ENCODE data around the gene CAPN14.

CAPN14 gene

DNA sequence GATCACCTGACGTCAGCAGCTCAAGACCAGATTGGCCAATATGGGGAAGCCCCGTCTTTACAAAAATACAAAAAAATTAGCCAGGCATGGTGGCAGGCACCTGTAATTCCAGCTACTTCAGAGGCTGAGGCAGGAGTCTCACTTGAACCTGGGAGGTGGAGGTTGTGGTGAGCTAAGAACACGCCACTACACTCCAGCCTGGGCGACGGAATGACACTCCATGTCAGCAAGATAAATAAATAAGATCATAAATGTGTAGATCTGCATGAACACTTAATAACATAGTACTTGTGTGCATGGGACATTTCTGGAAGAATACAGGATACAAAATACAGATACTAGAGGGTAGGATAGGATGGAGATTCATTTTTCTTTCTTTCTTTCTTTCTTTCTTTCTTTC lies 25.7 kb upstream of the CAPN14 start:
- DNase-seq (ENCODE audit: low read depth in 2 of 2), result no peak

DNA sequence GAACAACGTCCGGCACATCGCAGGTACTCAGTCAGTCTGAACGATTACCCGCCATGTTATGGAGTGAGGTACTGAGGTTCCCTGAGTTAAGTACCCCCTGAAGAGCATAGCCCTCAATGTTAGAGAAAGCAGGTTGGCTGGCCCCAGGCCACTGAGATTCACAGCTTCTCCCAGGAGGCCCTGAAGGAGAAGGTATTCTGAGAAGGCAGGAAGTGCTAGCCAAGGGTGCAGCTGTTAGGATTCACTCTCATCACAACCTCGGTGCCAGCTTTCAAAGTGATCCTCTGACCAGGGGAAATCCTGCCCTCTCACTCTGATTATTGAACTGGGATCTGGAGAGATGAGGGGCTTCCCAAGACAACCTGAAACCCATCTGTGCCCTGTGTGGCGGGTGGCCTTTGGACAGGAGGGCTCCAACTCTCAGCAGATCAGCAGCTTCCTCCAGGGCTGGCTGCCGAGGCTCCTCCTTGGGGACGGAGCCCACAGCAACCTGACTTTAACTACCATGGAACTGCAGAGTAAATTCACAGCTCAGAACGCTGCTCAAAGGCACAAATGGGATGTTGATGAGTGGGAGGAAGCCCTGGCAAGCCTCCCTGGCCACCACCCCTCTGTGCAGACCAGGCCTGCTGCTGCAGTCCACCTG lies 24.4 kb upstream of the CAPN14 start:
- no peak for DNase-seq (ENCODE audit: low read depth in 2 of 2)

DNA sequence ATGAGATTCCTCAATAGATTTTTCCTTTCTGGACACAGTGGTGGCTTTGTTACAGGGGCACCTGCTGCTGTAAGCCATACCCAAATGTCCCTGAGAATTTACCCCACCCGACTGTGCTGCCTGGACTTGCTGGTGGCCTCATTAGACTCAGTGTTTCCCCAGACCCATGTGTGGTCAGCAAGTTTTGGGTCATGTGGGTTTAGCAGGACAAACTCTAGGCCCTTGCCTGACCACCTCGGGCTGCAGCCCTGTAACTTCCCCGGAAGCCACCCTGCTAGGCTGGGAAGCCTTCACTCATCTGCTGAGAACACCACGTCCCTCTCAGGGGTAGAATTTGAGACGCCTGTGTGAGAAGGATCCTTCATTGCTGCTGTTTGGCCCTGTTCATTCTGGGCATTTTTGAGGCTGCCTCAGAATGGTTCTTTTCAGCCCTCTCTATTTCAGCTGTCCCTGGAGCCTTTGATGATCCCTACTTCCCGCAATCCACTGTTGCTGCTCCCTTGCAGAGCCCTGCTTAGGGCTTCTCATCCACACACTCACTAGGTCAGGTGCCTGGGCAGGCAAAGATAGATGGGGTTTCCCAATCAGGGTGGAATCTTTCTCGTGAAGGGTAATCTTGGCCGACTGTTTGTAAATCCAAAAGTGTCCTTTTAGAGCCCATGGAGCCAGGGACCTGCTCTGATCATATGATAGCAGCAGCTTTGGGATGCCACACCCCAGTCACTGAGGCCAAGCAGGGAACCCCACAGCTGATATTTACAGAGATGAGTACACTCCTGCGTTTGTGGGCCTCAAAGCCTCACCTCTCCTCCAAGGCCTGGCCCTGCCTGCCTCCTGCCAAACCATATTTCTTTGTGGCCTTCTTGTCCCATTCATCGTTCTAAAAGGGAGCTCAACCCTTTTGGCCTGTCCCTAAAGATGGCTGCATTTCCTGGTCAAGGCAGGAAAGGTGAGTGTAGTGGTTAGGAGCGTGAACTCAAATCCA lies 23.4 kb upstream of the CAPN14 start:
- no peak for DNase-seq (ENCODE audit: low read depth in 2 of 2)

DNA sequence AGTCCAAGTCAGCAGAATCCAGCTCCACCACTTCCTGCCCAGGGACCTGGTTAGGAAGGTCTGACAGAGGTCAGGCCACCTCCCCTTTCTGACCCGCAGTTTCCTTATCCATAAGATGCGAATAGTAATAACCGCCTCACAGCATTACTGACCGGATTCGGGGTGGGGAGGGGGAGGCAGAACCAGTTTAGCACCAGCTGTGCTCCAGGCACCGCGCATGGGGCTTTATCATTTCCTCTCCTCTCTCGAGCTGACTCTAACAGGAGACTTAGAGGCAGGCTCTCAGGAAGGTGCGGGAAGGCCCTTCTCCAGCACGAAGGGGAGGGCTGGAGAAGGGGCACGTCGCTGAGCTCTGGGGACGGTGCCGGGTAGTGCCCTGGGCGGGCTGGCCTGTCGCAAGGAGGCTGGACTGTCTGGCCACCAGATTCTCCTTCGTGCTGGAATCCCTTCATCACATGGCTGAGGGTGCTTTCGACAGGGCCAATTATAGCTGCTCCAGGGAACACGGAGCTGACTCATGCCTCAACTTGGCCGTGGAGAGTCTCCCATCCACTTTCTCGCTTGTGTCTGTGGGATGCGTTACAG lies 22.4 kb upstream of the CAPN14 start:
- DNase-seq (ENCODE audit: low read depth in 2 of 2), result no peak

DNA sequence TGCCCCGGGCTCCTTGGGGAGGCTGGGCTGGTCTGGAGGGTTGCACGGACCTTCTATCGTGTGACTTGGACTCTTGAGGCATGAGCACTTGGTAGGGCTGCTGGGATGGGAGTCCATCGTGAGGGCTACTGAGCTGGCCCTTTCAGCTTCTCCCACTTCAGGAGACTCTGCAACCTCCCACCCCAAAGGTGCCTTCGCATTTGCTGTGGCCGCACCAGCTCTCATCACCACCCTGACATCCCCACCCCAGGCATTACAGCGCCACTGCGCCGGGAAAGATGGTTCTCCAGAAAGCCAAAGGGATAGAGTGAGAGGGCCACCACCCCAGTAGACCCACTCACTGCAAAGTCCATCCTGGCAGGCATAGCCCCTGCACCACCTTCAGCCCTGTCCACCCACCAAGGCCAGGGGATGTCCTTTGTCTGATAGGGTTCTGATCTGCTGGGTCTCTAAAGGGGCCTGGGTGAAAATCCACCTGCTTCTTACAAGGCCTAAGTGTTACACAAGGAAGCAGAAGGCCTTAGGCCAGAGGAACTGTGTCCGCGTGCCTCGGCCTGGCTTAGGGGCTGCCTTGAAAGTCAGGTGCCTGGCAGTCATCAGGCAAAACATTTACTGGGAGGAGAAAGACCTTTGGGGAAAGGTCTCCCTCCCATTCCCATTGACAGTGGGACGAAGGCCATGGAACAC lies 21.7 kb upstream of the CAPN14 start:
- DNase-seq (ENCODE audit: low read depth in 2 of 2), result no peak

DNA sequence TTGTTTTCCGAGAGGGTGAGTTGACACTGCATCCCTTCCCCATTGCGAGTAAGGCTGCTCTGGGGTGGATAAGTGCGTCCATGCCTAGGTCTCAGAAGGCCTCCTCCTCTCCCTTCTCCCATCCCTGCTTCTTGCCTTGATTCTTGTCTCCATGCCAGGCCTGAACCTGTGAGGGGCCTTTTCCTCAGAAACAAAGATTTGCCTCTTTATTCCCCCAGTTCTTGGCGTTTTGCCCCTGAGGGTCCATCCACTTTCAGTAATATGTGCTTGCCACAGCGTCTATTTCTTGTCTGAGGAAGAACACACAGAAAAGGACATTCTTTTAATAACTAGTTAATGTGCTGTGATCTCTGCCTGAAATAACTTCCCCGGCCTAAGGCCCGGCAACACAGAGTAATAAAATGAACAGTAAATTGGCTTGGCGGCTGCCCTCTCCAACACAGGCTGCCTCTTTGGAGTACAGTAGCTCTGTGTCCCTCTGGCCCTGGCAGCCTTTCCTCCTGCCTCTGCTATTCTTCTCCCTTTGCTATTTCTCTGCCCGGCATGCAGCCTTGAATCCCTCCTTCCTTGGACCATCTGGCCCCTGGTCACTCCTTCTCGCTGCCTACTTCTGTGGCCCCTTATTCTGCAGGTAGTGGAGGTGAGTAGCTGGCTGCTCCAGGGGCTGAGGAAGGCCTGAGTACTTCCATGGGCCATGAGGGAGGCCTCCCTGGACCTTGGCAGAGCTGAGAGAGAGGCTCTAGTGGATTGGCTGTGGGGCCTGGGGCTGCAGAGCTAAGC lies 21.0 kb upstream of the CAPN14 start:
- DNase-seq (ENCODE audit: low read depth in 2 of 2), result no peak

DNA sequence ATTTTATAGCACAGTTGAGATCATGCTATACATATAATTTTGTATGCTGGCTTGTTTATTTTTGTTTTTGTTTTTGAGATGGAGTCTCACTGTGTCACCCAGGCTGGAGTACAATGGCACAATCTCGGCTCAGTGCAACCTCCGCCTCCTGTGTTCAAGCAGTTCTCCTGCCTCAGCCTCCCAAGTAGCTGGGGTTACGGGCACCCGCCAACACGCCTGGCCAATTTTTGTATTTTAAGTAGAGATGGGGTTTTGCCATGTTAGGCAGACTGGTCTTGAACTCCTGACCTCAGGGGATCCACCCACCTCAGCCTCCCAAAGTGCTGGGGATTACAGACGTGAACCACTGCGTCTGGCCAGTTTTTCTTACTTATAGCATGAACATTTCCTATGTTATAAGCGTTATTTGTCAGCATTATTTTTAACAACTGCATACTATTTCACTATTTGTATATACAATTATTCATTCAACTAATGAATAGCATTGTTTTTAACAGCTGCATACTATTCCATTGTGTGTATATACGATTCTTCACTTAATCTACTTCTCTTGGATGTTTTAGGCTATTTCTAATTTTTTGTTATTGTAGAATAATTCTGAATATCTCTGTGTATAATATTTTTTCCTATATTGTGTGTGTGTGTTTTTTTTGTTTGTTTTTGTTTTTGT lies 20.2 kb upstream of the CAPN14 start:
- DNase-seq (ENCODE audit: low read depth in 2 of 2), result no peak

DNA sequence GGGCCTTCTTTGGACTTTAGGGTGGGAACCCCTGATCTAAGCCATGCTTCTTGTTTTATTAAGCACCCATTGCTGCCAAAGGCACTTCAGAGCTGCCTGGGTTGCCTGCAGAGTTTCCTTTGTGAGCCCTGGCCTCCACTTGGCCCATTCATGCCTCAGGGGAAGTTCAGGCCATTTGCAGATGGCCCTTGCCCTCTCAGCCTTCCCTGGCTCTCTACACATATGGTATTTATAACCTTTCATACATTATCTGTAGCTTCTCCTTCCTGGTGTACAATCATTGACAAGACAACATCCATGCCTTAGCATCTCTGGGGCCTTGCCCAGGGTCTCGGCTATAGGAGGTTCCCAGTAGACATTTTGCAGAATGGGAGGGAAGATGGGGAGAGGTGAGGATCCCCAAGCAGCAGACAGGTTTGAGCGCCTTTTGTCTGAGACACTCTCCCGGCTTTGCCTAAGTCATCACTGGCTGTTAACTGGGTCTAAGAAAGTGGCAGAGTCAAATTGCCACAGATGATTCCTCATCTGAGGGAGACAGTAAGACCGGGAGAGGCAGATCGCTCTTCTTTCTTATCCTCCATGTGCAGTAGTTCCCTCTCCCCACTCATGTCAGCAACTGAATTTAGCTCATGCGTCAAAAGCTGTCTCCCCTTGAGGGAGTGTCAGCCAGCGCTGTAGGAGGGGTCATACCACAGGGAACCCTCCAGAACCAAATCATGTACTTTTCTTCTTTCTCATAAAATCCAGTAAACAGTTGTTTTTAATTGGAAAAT lies 19.3 kb upstream of the CAPN14 start:
- no peak for DNase-seq (ENCODE audit: low read depth in 2 of 2)

DNA sequence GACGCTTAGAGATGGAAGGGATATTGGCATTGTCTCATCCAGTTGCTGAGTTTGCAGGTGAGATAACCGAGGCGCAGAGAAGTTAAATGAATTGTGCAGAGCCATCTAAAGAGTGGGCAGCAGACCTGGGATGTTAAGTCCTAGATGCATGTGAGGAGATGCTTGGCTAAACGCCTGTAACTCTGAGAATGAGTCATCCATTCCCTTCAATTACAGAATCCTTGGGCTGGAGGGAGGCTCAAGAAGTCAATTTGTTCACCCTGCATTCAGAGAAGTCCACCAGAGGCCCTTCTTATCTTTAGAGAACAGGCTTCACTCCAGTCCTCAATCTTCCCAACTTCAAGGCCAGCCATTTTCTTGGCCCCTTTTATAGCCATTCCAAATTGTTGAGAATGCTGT lies 18.2 kb upstream of the CAPN14 start:
- no peak for DNase-seq (ENCODE audit: low read depth in 2 of 2)

DNA sequence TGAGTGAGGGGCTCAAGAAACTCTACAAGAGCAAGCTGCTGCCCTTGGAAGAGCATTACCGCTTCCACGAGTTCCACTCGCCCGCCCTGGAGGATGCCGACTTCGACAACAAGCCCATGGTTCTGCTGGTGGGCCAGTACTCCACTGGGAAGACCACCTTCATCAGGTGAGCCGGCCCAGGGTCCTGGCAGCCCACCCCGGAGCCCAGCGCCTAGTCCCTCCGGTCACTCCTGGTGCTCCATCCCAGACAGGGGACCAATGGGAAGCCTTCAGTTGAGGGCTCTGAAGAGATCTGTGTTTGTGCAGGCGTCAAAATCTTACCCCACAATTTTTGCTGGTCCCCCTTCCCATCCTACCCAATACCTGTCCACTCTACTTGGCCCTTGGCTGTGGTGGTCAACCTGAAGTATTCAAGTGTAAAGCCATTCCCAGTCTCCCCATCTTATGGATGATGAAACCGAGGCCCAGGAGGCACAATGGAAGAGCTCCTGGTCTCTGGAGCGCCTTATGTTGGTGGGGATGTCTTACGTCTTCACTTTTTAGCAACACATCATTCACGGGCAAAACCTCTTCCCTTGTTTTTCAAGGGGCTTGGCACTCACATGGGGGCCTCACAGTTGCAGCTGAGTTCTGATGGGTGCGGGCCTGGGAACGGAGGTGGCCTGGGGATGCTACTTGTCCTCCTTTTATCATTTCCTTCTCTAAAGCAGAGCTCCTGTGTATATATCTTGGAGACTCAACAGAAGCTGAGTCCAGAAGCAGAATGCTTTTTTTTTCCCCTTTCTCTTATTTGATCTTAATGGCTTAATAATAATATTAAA lies 17.6 kb upstream of the CAPN14 start:
- DNase-seq (ENCODE audit: low read depth in 2 of 2), result no peak

DNA sequence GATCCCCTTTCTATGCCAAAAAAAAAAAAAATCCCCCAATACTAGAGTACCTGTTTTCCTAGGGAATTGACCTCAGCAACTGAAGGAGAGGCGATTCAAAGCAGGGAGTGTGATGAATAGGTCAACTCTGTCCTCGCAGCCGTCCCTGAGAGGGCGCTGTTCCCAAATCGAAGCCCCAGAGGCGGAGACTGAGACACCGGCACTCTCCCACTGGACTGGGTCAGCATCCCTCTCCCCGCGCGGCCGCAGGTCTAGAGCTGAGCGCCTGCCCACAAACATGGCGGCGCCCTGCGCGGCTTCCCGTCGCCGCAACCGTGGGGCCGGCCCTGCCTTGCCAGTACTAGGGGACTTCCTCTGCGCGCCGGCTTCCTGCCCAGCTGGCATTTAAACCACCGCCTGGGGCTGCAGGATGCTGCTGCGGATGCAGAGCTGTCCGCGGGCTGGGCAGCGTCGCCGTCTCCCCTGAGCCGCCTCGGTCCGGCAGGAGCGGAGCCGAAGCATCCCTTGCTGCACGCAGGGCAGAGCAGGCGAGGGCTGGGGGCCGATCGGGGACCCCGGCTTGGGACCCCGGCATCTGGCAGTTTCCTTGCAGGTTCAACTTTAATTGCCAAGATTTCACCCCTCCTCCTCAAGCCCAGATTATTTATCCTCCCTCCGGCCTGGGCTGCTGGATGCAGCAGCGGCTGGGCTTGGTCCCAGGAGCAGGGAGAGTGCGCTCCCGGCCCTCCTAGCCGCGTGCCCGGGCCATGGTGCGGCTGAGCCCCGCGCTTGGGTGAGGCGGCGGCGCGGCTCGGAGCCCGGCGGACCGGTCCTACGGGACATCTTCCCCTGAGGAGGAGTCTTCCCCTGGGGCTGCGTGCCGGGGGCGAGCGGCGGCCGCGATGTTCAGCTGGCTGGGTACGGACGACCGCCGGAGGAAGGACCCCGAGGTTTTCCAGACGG lies 16.7 kb upstream of the CAPN14 start, which contains the start of gene EHD3:
Gene EHD3, plus strand, starts transcription at position 412 of the 942 bp plus-strand sequence. Its CDS starts 470 bp downstream, at position 882.
- DNase-seq (ENCODE audit: low read depth in 2 of 2), result peak; percentile 65 to 75

DNA sequence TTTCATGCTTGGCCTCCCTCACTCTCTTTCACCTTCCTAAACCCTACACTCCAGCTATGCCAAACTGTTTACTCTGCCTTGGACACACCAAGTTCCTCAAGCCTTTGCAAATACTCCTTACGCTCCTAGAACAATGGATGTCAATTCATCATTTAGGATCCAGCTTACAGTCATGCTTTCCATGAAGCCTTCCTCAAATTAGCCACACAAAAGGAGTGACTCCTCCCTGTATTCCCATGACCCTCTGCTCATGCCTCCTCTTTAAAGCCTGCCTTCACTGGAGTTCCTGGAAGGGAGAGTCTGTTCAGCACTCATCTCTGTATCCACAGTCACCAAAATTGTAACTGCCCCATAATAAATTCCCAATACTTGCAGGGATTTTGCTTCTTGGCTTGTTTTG lies 15.9 kb upstream of the CAPN14 start:
- no peak for DNase-seq (ENCODE audit: low read depth in 2 of 2)

DNA sequence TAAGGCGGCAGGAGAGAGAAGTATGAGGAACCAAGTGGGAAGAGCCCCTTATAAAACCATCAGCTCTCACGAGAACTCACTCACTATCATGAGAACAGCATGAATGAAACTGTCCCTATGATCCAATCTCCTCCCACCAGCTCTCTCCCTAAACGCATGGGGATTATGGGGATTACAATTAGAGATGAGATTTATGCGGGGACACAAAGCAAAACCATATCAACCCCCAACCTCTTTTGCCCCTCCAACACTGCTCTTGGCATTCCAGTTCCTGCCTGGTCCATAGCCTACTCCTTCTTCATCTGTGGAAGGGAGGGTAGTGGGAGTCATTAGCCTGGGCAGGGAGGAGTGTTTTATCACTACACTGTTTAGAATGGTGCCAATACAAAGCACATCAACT lies 15.3 kb upstream of the CAPN14 start:
- DNase-seq (ENCODE audit: low read depth in 2 of 2), result no peak

DNA sequence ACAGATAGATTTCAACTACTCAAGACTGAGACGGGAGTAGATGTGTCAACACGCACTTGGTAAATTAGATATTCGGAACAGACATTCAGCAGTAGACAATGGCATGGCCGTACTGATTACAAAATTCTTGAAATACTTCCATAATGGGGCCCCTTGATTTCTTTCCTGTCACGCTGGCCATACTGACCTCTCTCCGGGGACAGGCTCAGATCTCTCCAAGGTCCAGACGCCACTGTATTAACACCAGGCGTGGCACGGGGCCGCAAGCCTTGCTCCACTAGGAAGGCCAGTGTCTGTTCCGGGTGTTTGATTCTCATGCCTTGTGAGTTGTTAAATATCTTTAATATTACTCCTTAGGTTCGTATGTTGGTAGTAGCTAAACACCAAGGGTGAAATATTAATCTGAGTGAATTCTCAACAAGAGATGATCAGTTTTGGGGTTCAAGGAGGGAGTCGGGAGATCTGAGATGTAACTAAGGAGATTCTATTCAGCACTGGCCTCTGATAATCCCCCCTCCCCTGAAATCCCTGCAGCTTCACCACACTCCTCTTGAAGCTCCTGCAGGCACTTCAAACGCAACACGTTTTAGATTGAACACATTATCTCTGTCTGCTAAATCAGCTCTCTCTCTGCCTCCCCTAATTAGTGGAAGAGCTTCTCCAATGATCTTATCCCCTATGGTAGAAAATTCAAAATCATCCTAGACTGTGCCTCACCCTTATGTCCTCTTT lies 14.4 kb upstream of the CAPN14 start:
- DNase-seq (ENCODE audit: low read depth in 2 of 2), result no peak

DNA sequence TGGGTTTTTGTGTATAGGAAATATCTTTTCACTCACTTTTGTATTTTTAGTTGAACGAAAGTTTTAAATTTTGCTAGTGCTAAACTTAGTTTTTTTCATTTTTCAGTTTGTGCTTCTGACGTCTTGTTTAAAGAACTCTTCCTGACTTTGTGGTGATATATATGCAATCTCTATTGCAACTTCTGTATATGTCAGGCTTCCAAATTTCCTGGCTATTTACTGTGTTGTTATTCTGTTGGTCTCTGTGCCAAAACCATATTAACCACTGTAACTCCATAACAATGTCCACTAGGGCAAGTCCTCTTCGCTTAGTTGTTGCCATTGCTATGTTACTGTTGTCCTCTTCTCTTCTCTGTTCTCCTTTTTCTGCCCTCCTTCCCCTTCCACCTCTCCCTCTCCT lies 13.4 kb upstream of the CAPN14 start:
- no peak for DNase-seq (ENCODE audit: low read depth in 2 of 2)

DNA sequence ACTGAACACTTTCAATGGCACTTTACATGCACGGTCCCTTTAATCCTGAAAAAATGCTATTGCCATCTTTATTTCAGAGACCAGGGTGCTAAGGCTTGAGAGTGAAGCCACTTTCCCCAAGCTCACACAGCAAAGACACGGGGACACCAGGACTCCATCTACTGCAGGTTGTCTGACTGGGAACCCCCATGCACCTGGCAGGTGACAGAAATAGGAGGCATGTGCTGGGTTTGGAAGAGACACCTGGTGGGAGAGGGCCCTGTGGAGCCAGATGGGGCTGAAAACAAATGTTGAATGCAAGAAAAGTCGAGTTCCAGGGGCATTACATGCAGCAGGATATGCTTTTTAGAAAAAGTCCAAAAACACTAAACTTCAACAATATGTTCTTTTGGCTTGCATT lies 11.4 kb upstream of the CAPN14 start:
- no peak for DNase-seq (ENCODE audit: low read depth in 2 of 2)

DNA sequence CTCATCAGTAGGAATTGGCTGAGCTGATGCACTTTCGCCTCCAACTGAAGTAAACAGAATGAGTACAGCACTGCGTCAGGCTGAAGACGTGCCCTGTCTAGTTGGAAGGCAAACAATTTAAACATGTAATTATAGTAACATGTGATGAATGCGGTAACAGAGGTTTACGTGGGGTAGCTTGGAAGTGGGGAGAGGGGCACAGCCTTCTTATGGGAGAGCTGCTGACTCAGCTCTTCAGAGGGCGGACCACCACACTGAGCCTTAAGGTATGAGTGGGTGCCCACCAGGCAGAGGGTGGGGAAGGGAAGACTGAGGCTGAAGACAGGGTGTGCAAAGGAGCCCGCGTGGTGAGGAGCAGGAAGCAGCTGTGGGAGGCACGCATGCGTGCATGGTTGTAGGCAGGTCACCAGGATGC lies 10.4 kb upstream of the CAPN14 start:
- DNase-seq (ENCODE audit: low read depth in 2 of 2), result no peak

Measured in stimulated activated CD4-positive, alpha-beta T cell treated with anti-CD3 and anti-CD28 coated beads, Interleukin-15, amount 100 ng/mL, for 48 hours (primary cell).